ENCODE data around the gene RCHY1. TPM values are rescaled to one million over a fixed set of nuclear protein-coding genes. Genes with fewer than 3 reads are reported as not detected.

RCHY1 gene
- total RNA-seq, 1 donor from 2014 or later: 17.8 TPM

GRCh38 chr4:75495476-75495875 is 18.7 kb downstream of the RCHY1 start:
- TF ChIP-seq CTCF (IDR thresholded peaks at IDR 0.05): no peak
- Mint-ChIP-seq H3K27me3 (ENCODE audit: unreplicated experiment) (no peaks in the 10 kb centered on the region), H3K9me3 (ENCODE audit: unreplicated experiment) (peaks cover 18% of the 10 kb centered on the region), H3K36me3 (ENCODE audit: unreplicated experiment) (peaks cover 54% of the 10 kb centered on the region), H3K27ac (ENCODE audit: unreplicated experiment) (no peak overlapping the region), H3K4me3 (ENCODE audit: unreplicated experiment) (no peak overlapping the region), H3K4me1 (ENCODE audit: unreplicated experiment) (peaks cover 8% of the 10 kb centered on the region)
- no peak for DNase-seq (ENCODE audit: extremely low spot score, unreplicated experiment)

GRCh38 chr4:75494563-75494962 is 19.6 kb downstream of the RCHY1 start:
- no peak for DNase-seq (ENCODE audit: extremely low spot score, unreplicated experiment)
- no peak for TF ChIP-seq CTCF (IDR thresholded peaks at IDR 0.05)

GRCh38 chr4:75490155-75490554 is 24.0 kb downstream of the RCHY1 start:
- TF ChIP-seq CTCF (IDR thresholded peaks at IDR 0.05): peak; percentile 51
- Mint-ChIP-seq H3K4me1 (ENCODE audit: unreplicated experiment) (no peaks in the 10 kb centered on the region), H3K4me3 (ENCODE audit: unreplicated experiment) (no peak overlapping the region), H3K27me3 (ENCODE audit: unreplicated experiment) (no peaks in the 10 kb centered on the region), H3K36me3 (ENCODE audit: unreplicated experiment) (peaks cover 27% of the 10 kb centered on the region), H3K27ac (ENCODE audit: unreplicated experiment) (peak overlapping the region; percentile 25), H3K9me3 (ENCODE audit: unreplicated experiment) (no peaks in the 10 kb centered on the region)
- no peak for DNase-seq (ENCODE audit: extremely low spot score, unreplicated experiment)

More at GRCh38 chr4:75494563-75494962, 19.6 kb downstream of the RCHY1 start:
- peaks cover 18% of the 10 kb centered on the region for H3K9me3 Mint-ChIP-seq (ENCODE audit: unreplicated experiment)
- no peak overlapping the region for H3K27ac Mint-ChIP-seq (ENCODE audit: unreplicated experiment)
- no peaks in the 10 kb centered on the region for H3K27me3 Mint-ChIP-seq (ENCODE audit: unreplicated experiment)
- H3K4me1 Mint-ChIP-seq (ENCODE audit: unreplicated experiment): peaks cover 8% of the 10 kb centered on the region
- H3K4me3 Mint-ChIP-seq (ENCODE audit: unreplicated experiment): no peak overlapping the region
- peaks cover 53% of the 10 kb centered on the region for H3K36me3 Mint-ChIP-seq (ENCODE audit: unreplicated experiment)

- DNase-seq (ENCODE audit: extremely low spot score, unreplicated experiment): no peak
- Mint-ChIP-seq H3K4me1 (ENCODE audit: unreplicated experiment) (no peaks in the 10 kb centered on the region), H3K9me3 (ENCODE audit: unreplicated experiment) (no peaks in the 10 kb centered on the region), H3K27ac (ENCODE audit: unreplicated experiment) (no peak overlapping the region), H3K36me3 (ENCODE audit: unreplicated experiment) (peaks cover 38% of the 10 kb centered on the region), H3K27me3 (ENCODE audit: unreplicated experiment) (no peaks in the 10 kb centered on the region), H3K4me3 (ENCODE audit: unreplicated experiment) (no peak overlapping the region)
- TF ChIP-seq CTCF (IDR thresholded peaks at IDR 0.05): no peak
Measured at GRCh38 chr4:75484190-75484589, 30.0 kb downstream of the RCHY1 start.

- no peak overlapping the region for H3K27ac Mint-ChIP-seq (ENCODE audit: unreplicated experiment)
- DNase-seq (ENCODE audit: extremely low spot score, unreplicated experiment): no peak
- peaks cover 50% of the 10 kb centered on the region for H3K36me3 Mint-ChIP-seq (ENCODE audit: unreplicated experiment)
- TF ChIP-seq CTCF (IDR thresholded peaks at IDR 0.05): no peak
- H3K4me1 Mint-ChIP-seq (ENCODE audit: unreplicated experiment): no peaks in the 10 kb centered on the region
- H3K9me3 Mint-ChIP-seq (ENCODE audit: unreplicated experiment): peaks cover 8% of the 10 kb centered on the region
- H3K4me3 Mint-ChIP-seq (ENCODE audit: unreplicated experiment): no peak overlapping the region
- no peaks in the 10 kb centered on the region for H3K27me3 Mint-ChIP-seq (ENCODE audit: unreplicated experiment)
Measured at GRCh38 chr4:75477201-75477600, 37.0 kb downstream of the RCHY1 start.

Data from osteocyte (in vitro differentiated cells).